HEK293T (cell line): ENCODE measurements around the gene URB1.

Experiments used
- BHLHE40 ChIP-seq: fragments of 450-650 bp; IDR thresholded peaks from 2 replicates; pipeline ENCODE4 v1.6.1; 2016; ENCODE audit warnings: mild to moderate bottlenecking, moderate library complexity, borderline replicate concordance
- FOXA1 ChIP-seq: fragments of 450-650 bp; IDR thresholded peaks from 2 replicates; pipeline ENCODE4 v1.6.1; 2016; ENCODE audit warnings: mild to moderate bottlenecking
- FOXM1 ChIP-seq: fragments of 450-650 bp; IDR thresholded peaks from 2 replicates; pipeline ENCODE4 v1.6.1; 2017; ENCODE audit warnings: mild to moderate bottlenecking, borderline replicate concordance
- HDGF ChIP-seq: fragments of 450-650 bp; IDR thresholded peaks from 2 replicates; pipeline ENCODE4 v1.6.1; 2017; ENCODE audit warnings: antibody characterized with exemption, borderline replicate concordance
- NFRKB ChIP-seq: fragments of 450-650 bp; IDR thresholded peaks from 2 replicates; pipeline ENCODE4 v1.6.1; 2016; ENCODE audit warnings: mild to moderate bottlenecking, moderate library complexity
- SP1 ChIP-seq: fragments of 450-650 bp; IDR thresholded peaks from 2 replicates; pipeline ENCODE4 v1.6.1; 2017
- TF ChIP-seq, protein P1 (sequence below): fragments of 450-650 bp; IDR thresholded peaks from 2 replicates; pipeline ENCODE4 v1.6.1; 2016

GRCh38 chr21:32322676-32323075 is 70.1 kb downstream of the URB1 start:
- TF ChIP-seq FOXA1 (no peak), SP1 (no peak), FOXM1 (no peak), HDGF (no peak), NFRKB (no peak), BHLHE40 (no peak)
- TF ChIP-seq, protein P1, sequence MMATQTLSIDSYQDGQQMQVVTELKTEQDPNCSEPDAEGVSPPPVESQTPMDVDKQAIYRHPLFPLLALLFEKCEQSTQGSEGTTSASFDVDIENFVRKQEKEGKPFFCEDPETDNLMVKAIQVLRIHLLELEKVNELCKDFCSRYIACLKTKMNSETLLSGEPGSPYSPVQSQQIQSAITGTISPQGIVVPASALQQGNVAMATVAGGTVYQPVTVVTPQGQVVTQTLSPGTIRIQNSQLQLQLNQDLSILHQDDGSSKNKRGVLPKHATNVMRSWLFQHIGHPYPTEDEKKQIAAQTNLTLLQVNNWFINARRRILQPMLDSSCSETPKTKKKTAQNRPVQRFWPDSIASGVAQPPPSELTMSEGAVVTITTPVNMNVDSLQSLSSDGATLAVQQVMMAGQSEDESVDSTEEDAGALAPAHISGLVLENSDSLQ = no peak
